Astrocyte (in vitro differentiated cells and primary cell): Measurements from ENCODE around the gene GPR62. TPM values are rescaled to one million over a fixed set of nuclear protein-coding genes. Genes with fewer than 3 reads are reported as not detected.

Experiments used
- DNase-seq: peaks from one replicate; pipeline ENCODE4 v3.0.0-alpha.2; 2010; ENCODE audit warnings: low read depth
- FAIRE-seq: peaks from 2 replicates; lab custom pipeline; 2011; peaks lifted over from hg19 to GRCh38; lab: Jason Lieb, UNC
- H2AFZ ChIP-seq: 2 replicates; pipeline ENCODE4 v1.6.0; 2012; ENCODE audit warnings: low read depth, low read length, inconsistent platforms
- H3K27ac ChIP-seq: 2 replicates; pipeline ENCODE4 v1.5.1; 2011; ENCODE audit warnings: low read depth, low read length, inconsistent platforms
- H3K27me3 ChIP-seq: 2 replicates; pipeline ENCODE4 v1.6.0; 2011; ENCODE audit warnings: low read length, inconsistent platforms; ENCODE audit not compliant: insufficient read depth
- H3K36me3 ChIP-seq: 2 replicates; pipeline ENCODE4 v1.5.1; 2011; ENCODE audit warnings: low read length, inconsistent platforms; ENCODE audit not compliant: insufficient read depth
- H3K4me1 ChIP-seq: 2 replicates; pipeline ENCODE4 v1.5.1; 2011; ENCODE audit warnings: low read length, inconsistent platforms; ENCODE audit not compliant: insufficient read depth
- H3K4me2 ChIP-seq: 2 replicates; pipeline ENCODE4 v1.6.0; 2012; ENCODE audit warnings: low read length, inconsistent platforms
- H3K4me3 ChIP-seq: 2 replicates; pipeline ENCODE4 v1.5.1; 2011; ENCODE audit warnings: low read depth, mild to moderate bottlenecking, low read length, inconsistent platforms; ENCODE audit not compliant: insufficient read depth
- H3K79me2 ChIP-seq: 2 replicates; pipeline ENCODE4 v1.6.0; 2012; ENCODE audit warnings: mild to moderate bottlenecking, low read length, inconsistent platforms; ENCODE audit not compliant: insufficient read depth
- H3K9ac ChIP-seq: 2 replicates; pipeline ENCODE4 v1.6.0; 2012; ENCODE audit warnings: mild to moderate bottlenecking, low read length, inconsistent platforms
- H3K9me3 ChIP-seq: 2 replicates; pipeline ENCODE4 v1.5.1; 2012; ENCODE audit warnings: low read depth, mild to moderate bottlenecking, low read length, inconsistent platforms; ENCODE audit not compliant: insufficient read depth
- H4K20me1 ChIP-seq: 2 replicates; pipeline ENCODE4 v1.6.0; 2012; ENCODE audit warnings: low read length, inconsistent platforms; ENCODE audit not compliant: insufficient read depth
- H3K27ac Mint-ChIP-seq: one replicate; pipeline ENCODE4 v1.8.0; 2021; ENCODE audit warnings: mild to moderate bottlenecking, mixed read lengths; ENCODE audit not compliant: unreplicated experiment
- H3K27me3 Mint-ChIP-seq: one replicate; pipeline ENCODE4 v1.8.0; 2021; ENCODE audit warnings: low read depth, mixed read lengths; ENCODE audit not compliant: unreplicated experiment
- H3K36me3 Mint-ChIP-seq: one replicate; pipeline ENCODE4 v1.8.0; 2021; ENCODE audit warnings: low read depth, mixed read lengths; ENCODE audit not compliant: unreplicated experiment
- H3K4me1 Mint-ChIP-seq: one replicate; pipeline ENCODE4 v1.8.0; 2021; ENCODE audit warnings: low read depth, mixed read lengths; ENCODE audit not compliant: unreplicated experiment
- H3K4me3 Mint-ChIP-seq: one replicate; pipeline ENCODE4 v1.8.0; 2021; ENCODE audit warnings: mild to moderate bottlenecking, moderate library complexity, mixed read lengths; ENCODE audit not compliant: unreplicated experiment
- H3K9me3 Mint-ChIP-seq: one replicate; pipeline ENCODE4 v1.8.0; 2021; ENCODE audit warnings: mild to moderate bottlenecking, mixed read lengths; ENCODE audit not compliant: unreplicated experiment
- CTCF ChIP-seq: IDR thresholded peaks from 2 replicates; pipeline ENCODE4 v1.5.1; 2011; ENCODE audit warnings: low read depth, mild to moderate bottlenecking, inconsistent platforms, low read length, moderate library complexity; ENCODE audit not compliant: insufficient read depth
- EZH2 ChIP-seq: IDR thresholded peaks from 2 replicates; pipeline ENCODE4 v1.6.1; 2012; ENCODE audit warnings: mild to moderate bottlenecking, low read length, inconsistent platforms; ENCODE audit not compliant: insufficient read depth
- total RNA-seq: library from RNA; stranded (reverse); gene quantifications from 2 replicates; pipeline ENCODE4 v1.2.1, GENCODE V29; 2021

GPR62 gene
- total RNA-seq, 1 donor from 2014 or later, result not detected

- H3K36me3 ChIP-seq, result peaks cover 11% of the 10 kb centered on the region
- no peak overlapping the region for H3K27ac Mint-ChIP-seq
- no peak for FAIRE-seq
Measured at GRCh38 chr3:51934139-51934850, 20.9 kb upstream of the GPR62 start.

GRCh38 chr3:51934991-51935885 lies 19.9 kb upstream of the GPR62 start:
- H4K20me1 ChIP-seq, result peaks cover 35% of the 10 kb centered on the region
- H3K27me3 ChIP-seq, result no peaks in the 10 kb centered on the region
- no peak for DNase-seq
- H3K4me3 ChIP-seq, result no peak overlapping the region
- peaks cover 31% of the 10 kb centered on the region for H3K36me3 Mint-ChIP-seq
- no peaks in the 10 kb centered on the region for H3K27me3 Mint-ChIP-seq
- no peak overlapping the region for H2AFZ ChIP-seq
- H3K4me1 Mint-ChIP-seq, result no peaks in the 10 kb centered on the region
- H3K9me3 ChIP-seq, result no peaks in the 10 kb centered on the region
- H3K27ac ChIP-seq, result no peak overlapping the region
- peaks cover 11% of the 10 kb centered on the region for H3K36me3 ChIP-seq
- no peak overlapping the region for H3K4me2 ChIP-seq
- H3K4me3 Mint-ChIP-seq, result no peak overlapping the region
- H3K4me1 ChIP-seq, result peaks cover 4% of the 10 kb centered on the region
- no peak overlapping the region for H3K9ac ChIP-seq
- TF ChIP-seq CTCF (no peak), EZH2 (no peak)
- no peak overlapping the region for H3K27ac Mint-ChIP-seq
- no peaks in the 10 kb centered on the region for H3K9me3 Mint-ChIP-seq
- H3K79me2 ChIP-seq, result peaks cover 23% of the 10 kb centered on the region
- FAIRE-seq, result no peak

More at GRCh38 chr3:51934139-51934850, 20.9 kb upstream of the GPR62 start:
- H3K4me1 ChIP-seq, result peaks cover 3% of the 10 kb centered on the region
- no peak overlapping the region for H3K27ac ChIP-seq
- no peaks in the 10 kb centered on the region for H3K27me3 ChIP-seq
- peaks cover 14% of the 10 kb centered on the region for H3K79me2 ChIP-seq
- no peaks in the 10 kb centered on the region for H3K9me3 ChIP-seq
- TF ChIP-seq CTCF (no peak), EZH2 (no peak)
- H3K4me3 ChIP-seq, result no peak overlapping the region
- no peak overlapping the region for H3K4me3 Mint-ChIP-seq
- no peaks in the 10 kb centered on the region for H3K4me1 Mint-ChIP-seq
- no peak overlapping the region for H2AFZ ChIP-seq
- H3K9me3 Mint-ChIP-seq, result no peaks in the 10 kb centered on the region
- no peak overlapping the region for H3K4me2 ChIP-seq
- no peak for DNase-seq
- H3K36me3 Mint-ChIP-seq, result peaks cover 34% of the 10 kb centered on the region
- H4K20me1 ChIP-seq, result peaks cover 28% of the 10 kb centered on the region
- no peaks in the 10 kb centered on the region for H3K27me3 Mint-ChIP-seq
- H3K9ac ChIP-seq, result no peak overlapping the region
